ENCODE results near the gene SLC2A8.
A peak's percentile ranks its signal among the peaks of the same experiment; 100 is the strongest.

Gene SLC2A8

GRCh38 chr9:127382541-127382940 lies 14.4 kb upstream of the SLC2A8 start:
- no peak for DNase-seq (ENCODE audit: low spot score)

GRCh38 chr9:127384016-127384730 lies 12.8 kb upstream of the SLC2A8 start:
- no peak for DNase-seq (ENCODE audit: low spot score)

GRCh38 chr9:127384901-127385300 lies 12.1 kb upstream of the SLC2A8 start:
- DNase-seq (ENCODE audit: low spot score), result no peak

- DNase-seq (ENCODE audit: low spot score), result no peak
Measured at GRCh38 chr9:127386249-127386648, 10.7 kb upstream of the SLC2A8 start.

GRCh38 chr9:127386981-127387380 lies 10.0 kb upstream of the SLC2A8 start:
- DNase-seq (ENCODE audit: low spot score), result no peak

- peak; percentile 94 for DNase-seq (ENCODE audit: low spot score)
Measured at GRCh38 chr9:127388037-127388855, 8.7 kb upstream of the SLC2A8 start.

GRCh38 chr9:127388856-127389238 lies 8.1 kb upstream of the SLC2A8 start:
- DNase-seq (ENCODE audit: low spot score), result no peak

GRCh38 chr9:127389381-127390247 lies 7.4 kb upstream of the SLC2A8 start:
- no peak for DNase-seq (ENCODE audit: low spot score)

GRCh38 chr9:127390248-127390545 lies 6.8 kb upstream of the SLC2A8 start:
- DNase-seq (ENCODE audit: low spot score), result no peak

GRCh38 chr9:127390563-127390962 lies 6.4 kb upstream of the SLC2A8 start:
- DNase-seq (ENCODE audit: low spot score), result peak; percentile 14

GRCh38 chr9:127392166-127392565 lies 4.8 kb upstream of the SLC2A8 start:
- no peak for DNase-seq (ENCODE audit: low spot score)

GRCh38 chr9:127392976-127393375 lies 4.0 kb upstream of the SLC2A8 start:
- no peak for DNase-seq (ENCODE audit: low spot score)

GRCh38 chr9:127393645-127394044 lies 3.3 kb upstream of the SLC2A8 start:
- DNase-seq (ENCODE audit: low spot score), result no peak

- no peak for DNase-seq (ENCODE audit: low spot score)
Measured at GRCh38 chr9:127395497-127396252, 1.3 kb upstream of the SLC2A8 start.

GRCh38 chr9:127396253-127396807 lies 639 bp upstream of the SLC2A8 start:
- DNase-seq (ENCODE audit: low spot score), result no peak

GRCh38 chr9:127397646-127398274 lies 791 bp downstream of the SLC2A8 start:
- DNase-seq (ENCODE audit: low spot score), result peak; percentile 46

- DNase-seq (ENCODE audit: low spot score), result no peak
Measured at GRCh38 chr9:127398275-127398647, 1.3 kb downstream of the SLC2A8 start.

- DNase-seq (ENCODE audit: low spot score), result no peak
Measured at GRCh38 chr9:127398715-127399400, 1.9 kb downstream of the SLC2A8 start.

GRCh38 chr9:127399736-127400269 lies 2.8 kb downstream of the SLC2A8 start:
- DNase-seq (ENCODE audit: low spot score), result no peak

GRCh38 chr9:127402401-127403090 lies 5.6 kb downstream of the SLC2A8 start:
- no peak for DNase-seq (ENCODE audit: low spot score)

Measured in LoVo (cell line).